Measurements from ENCODE around the gene CIB4. TPM values are rescaled to one million over a fixed set of nuclear protein-coding genes. Genes with fewer than 3 reads are reported as not detected.

The CIB4 gene
- total RNA-seq, 1 experiment from 2014 or later, result not detected

GRCh38 chr2:26571316-26571715 lies 69.8 kb downstream of the CIB4 start:
- POLR2A ChIA-PET (ENCODE audit: low non-redundant PET), result interaction anchor here (0.5 kb wide), 1 partner anchor 34 kb away, joined by 3 read pairs; no protein-coding TSS in a partner anchor
- no peaks in the 10 kb centered on the region for H3K36me3 ChIP-seq (ENCODE audit: insufficient read depth, low read length, poor library complexity, severe bottlenecking)
- H3K27me3 ChIP-seq (replicated peaks; ENCODE audit: insufficient read depth, low read depth, low read length, poor library complexity), result peaks cover 8% of the 10 kb centered on the region
- H3K9me3 ChIP-seq (ENCODE audit: low read depth, low read length, poor library complexity, severe bottlenecking), result no peaks in the 10 kb centered on the region
- no peaks in the 10 kb centered on the region for H3K4me1 ChIP-seq (ENCODE audit: insufficient read depth, low read length, poor library complexity, severe bottlenecking)
- TF ChIP-seq EZH2 (IDR thresholded peaks at IDR 0.05; ENCODE audit: borderline replicate concordance, low read depth, low read length, poor library complexity, severe bottlenecking), result no peak
- TF ChIP-seq CTCF (conservative IDR thresholded peaks at IDR 0.05; ENCODE audit: low read depth, low read length), result no peak
- no TSS peak for BruUV-seq (replicated peaks)
- no peak overlapping the region for H3K27ac ChIP-seq (ENCODE audit: low read depth, low read length, poor library complexity, severe bottlenecking)
- CTCF ChIA-PET, result no interaction called here
- no peak overlapping the region for H3K4me3 ChIP-seq (ENCODE audit: low read depth, low read length, poor library complexity, severe bottlenecking)
- intact Hi-C loops (cut with micrococcal nuclease; ENCODE audit: unreplicated experiment), result no loop called here
- no peak for DNase-seq (ENCODE audit: low spot score)

- intact Hi-C loops (cut with micrococcal nuclease; ENCODE audit: unreplicated experiment), result no loop called here
Observed at GRCh38 chr2:26570083-26570430, 71.1 kb downstream of the CIB4 start.

GRCh38 chr2:26569216-26570082 lies 71.7 kb downstream of the CIB4 start:
- Histone ChIP-seq H3K27me3 (replicated peaks; ENCODE audit: insufficient read depth, low read depth, low read length, poor library complexity) (peaks cover 10% of the 10 kb centered on the region), H3K4me3 (ENCODE audit: low read depth, low read length, poor library complexity, severe bottlenecking) (no peak overlapping the region), H3K4me1 (ENCODE audit: insufficient read depth, low read length, poor library complexity, severe bottlenecking) (no peaks in the 10 kb centered on the region), H3K36me3 (ENCODE audit: insufficient read depth, low read length, poor library complexity, severe bottlenecking) (no peaks in the 10 kb centered on the region), H3K27ac (ENCODE audit: low read depth, low read length, poor library complexity, severe bottlenecking) (no peak overlapping the region), H3K9me3 (ENCODE audit: low read depth, low read length, poor library complexity, severe bottlenecking) (no peaks in the 10 kb centered on the region)
- no TSS peak for BruUV-seq (replicated peaks)
- no peak for DNase-seq (ENCODE audit: low spot score)
- CTCF ChIA-PET, result interaction anchor here (1.5 kb wide), 1 partner anchor 8 kb away, joined by 3 read pairs; no protein-coding TSS in a partner anchor
- TF ChIP-seq CTCF (conservative IDR thresholded peaks at IDR 0.05; ENCODE audit: low read depth, low read length), result no peak
- TF ChIP-seq EZH2 (IDR thresholded peaks at IDR 0.05; ENCODE audit: borderline replicate concordance, low read depth, low read length, poor library complexity, severe bottlenecking), result no peak
- intact Hi-C loops (cut with micrococcal nuclease; ENCODE audit: unreplicated experiment), result no loop called here
- POLR2A ChIA-PET (ENCODE audit: low non-redundant PET), result no interaction called here

More at GRCh38 chr2:26570083-26570430, 71.1 kb downstream of the CIB4 start:
- CTCF ChIA-PET, result no interaction called here
- H3K27ac ChIP-seq (ENCODE audit: low read depth, low read length, poor library complexity, severe bottlenecking), result no peak overlapping the region
- no peaks in the 10 kb centered on the region for H3K9me3 ChIP-seq (ENCODE audit: low read depth, low read length, poor library complexity, severe bottlenecking)
- BruUV-seq (replicated peaks), result no TSS peak
- POLR2A ChIA-PET (ENCODE audit: low non-redundant PET), result no interaction called here
- no peaks in the 10 kb centered on the region for H3K36me3 ChIP-seq (ENCODE audit: insufficient read depth, low read length, poor library complexity, severe bottlenecking)
- DNase-seq (ENCODE audit: low spot score), result no peak
- peaks cover 8% of the 10 kb centered on the region for H3K27me3 ChIP-seq (replicated peaks; ENCODE audit: insufficient read depth, low read depth, low read length, poor library complexity)
- H3K4me1 ChIP-seq (ENCODE audit: insufficient read depth, low read length, poor library complexity, severe bottlenecking), result no peaks in the 10 kb centered on the region
- no peak overlapping the region for H3K4me3 ChIP-seq (ENCODE audit: low read depth, low read length, poor library complexity, severe bottlenecking)
- TF ChIP-seq EZH2 (IDR thresholded peaks at IDR 0.05; ENCODE audit: borderline replicate concordance, low read depth, low read length, poor library complexity, severe bottlenecking), result no peak
- no peak for TF ChIP-seq CTCF (conservative IDR thresholded peaks at IDR 0.05; ENCODE audit: low read depth, low read length)
